HepG2 (cell line): ENCODE data around the gene NLE1. TPM values are rescaled to one million over a fixed set of nuclear protein-coding genes. Genes with fewer than 3 reads are reported as not detected.

ENCODE experiments used
- ATAC-seq: fragments of 200-7000 bp; cut with Tn5 transposase; 3 replicates; pipeline ENCODE4 v1.9.1; 2020; ENCODE audit warnings: mild to moderate bottlenecking, moderate library complexity
- BruUV-seq: library from RNA; stranded (reverse); fragments of 400-500 nt; replicated peaks from 2 replicates; lab custom pipeline; 2021; lab: Mats Ljungman, UMichigan
- CTCF ChIA-PET: fragments of 300-600 bp; formaldehyde crosslinking; extraction: SDS; loops from one replicate; lab custom pipeline; 2021; ENCODE audit warnings: low total read pairs, inconsistent platforms, low intra/inter-chr PET ratio; lab: Yijun Ruan, JAX
- POLR2A ChIA-PET: fragments of 350-600 bp; sonication (Branson Sonifier 250); formaldehyde crosslinking; loops from one replicate; lab custom pipeline; 2020; ENCODE audit warnings: antibody characterized with exemption, inconsistent platforms; lab: Yijun Ruan, JAX
- DNase-seq: peaks from one replicate; pipeline ENCODE4 v3.0.0-alpha.2; 2015; ENCODE audit warnings: low spot score
- FAIRE-seq: peaks from 3 replicates; lab custom pipeline; 2011; peaks lifted over from hg19 to GRCh38; lab: Jason Lieb, UNC
- H2AFZ ChIP-seq: one replicate; pipeline ENCODE4 v1.6.1; 2011; ENCODE audit warnings: low read length, inconsistent platforms
- H3K27ac ChIP-seq: fragments of 300-600 bp; 3 replicates; pipeline ENCODE4 v1.8.0; 2011; ENCODE audit warnings: mixed run types, mild to moderate bottlenecking, mixed read lengths, low read length, inconsistent platforms; ENCODE audit not compliant: insufficient read depth; ENCODE audit errors: extremely low read length
- H3K27me3 ChIP-seq, 2 experiments: fragments of 200-600 bp in 1 of 2; 2 replicates in 1 of 2; 3 replicates in 1 of 2; pipeline versions ENCODE4 v1.6.0 to v1.8.0; 2011; ENCODE audit warnings: low read length in 2 of 2, mild to moderate bottlenecking in 2 of 2, moderate library complexity in 2 of 2, inconsistent platforms in 1 of 2; ENCODE audit not compliant: insufficient read depth in 2 of 2, control insufficient read depth in 1 of 2
- H3K36me3 ChIP-seq, 2 experiments: fragments of 200-600 bp in 1 of 2; replicated peaks in 1 of 2; 2 replicates in 1 of 2; 3 replicates in 1 of 2; pipeline versions ENCODE4 v1.5.1 to v1.8.0; 2011; ENCODE audit warnings: low read length in 2 of 2, inconsistent platforms in 1 of 2; ENCODE audit not compliant: insufficient read depth in 2 of 2, control insufficient read depth in 1 of 2
- H3K4me1 ChIP-seq: 2 replicates; pipeline ENCODE4 v1.5.1; 2012; ENCODE audit warnings: low read length, inconsistent platforms; ENCODE audit not compliant: insufficient read depth
- H3K4me2 ChIP-seq: 2 replicates; pipeline ENCODE4 v1.6.0; 2011; ENCODE audit warnings: low read depth, low read length, inconsistent platforms
- H3K4me3 ChIP-seq, 3 experiments: fragments of 200-600 bp in 1 of 3; sonication (generic), shearing (Covaris generic) in 1 of 3; replicated peaks in 1 of 3; 2 replicates each; pipeline ENCODE4 v1.5.1; 2011 to 2016; ENCODE audit warnings: low read length in 3 of 3, inconsistent platforms in 2 of 3, low read depth in 2 of 3, mild to moderate bottlenecking in 2 of 3, control low read depth in 1 of 3, mixed read lengths in 1 of 3; ENCODE audit not compliant: insufficient read depth in 1 of 3
- H3K79me2 ChIP-seq: one replicate; pipeline ENCODE4 v1.6.1; 2011; ENCODE audit warnings: low read length, inconsistent platforms; ENCODE audit not compliant: insufficient read depth
- H3K9ac ChIP-seq: 2 replicates; pipeline ENCODE4 v1.6.0; 2011; ENCODE audit warnings: mild to moderate bottlenecking, low read depth, low read length, inconsistent platforms; ENCODE audit not compliant: insufficient read depth
- H3K9me3 ChIP-seq: 2 replicates; pipeline ENCODE4 v1.5.1; 2012; ENCODE audit warnings: mild to moderate bottlenecking, low read length
- H4K20me1 ChIP-seq: 2 replicates; pipeline ENCODE4 v1.6.0; 2011; ENCODE audit warnings: inconsistent platforms, mild to moderate bottlenecking, low read length, moderate library complexity; ENCODE audit not compliant: insufficient read depth
- CEBPZ ChIP-seq: IDR thresholded peaks from 2 replicates; pipeline ENCODE4 v1.6.1; 2012; ENCODE audit warnings: low read length, improper control_type of control experiment
- CENPBD1 ChIP-seq: sonication (generic); formaldehyde crosslinking; IDR thresholded peaks from 2 replicates; pipeline ENCODE4 v1.8.0; 2022; ENCODE audit warnings: missing genetic modification reagents, low read depth, mild to moderate bottlenecking, borderline replicate concordance
- CSRNP1 ChIP-seq: sonication (generic); formaldehyde crosslinking; IDR thresholded peaks from 2 replicates; pipeline ENCODE4 v1.8.1; 2023; ENCODE audit warnings: mild to moderate bottlenecking, missing genetic modification reagents
- HOXA3 ChIP-seq: sonication (generic); formaldehyde crosslinking; IDR thresholded peaks from 2 replicates; pipeline ENCODE4 v1.5.0; 2020; ENCODE audit warnings: missing genetic modification reagents
- KDM5B ChIP-seq: sonication (generic); formaldehyde crosslinking; IDR thresholded peaks from 2 replicates; pipeline ENCODE4 v1.4.0; 2020; ENCODE audit warnings: missing genetic modification reagents, mild to moderate bottlenecking, borderline replicate concordance
- MED1 ChIP-seq: sonication (generic); formaldehyde crosslinking; IDR thresholded peaks from 2 replicates; pipeline ENCODE4 v1.4.0; 2020; ENCODE audit warnings: missing genetic modification reagents
- TIGD3 ChIP-seq: sonication (generic); formaldehyde crosslinking; IDR thresholded peaks from 2 replicates; pipeline ENCODE4 v1.5.1; 2020; ENCODE audit warnings: mild to moderate bottlenecking, missing genetic modification reagents, borderline replicate concordance
- ZMYM3 ChIP-seq: sonication (generic); formaldehyde crosslinking; IDR thresholded peaks from 2 replicates; pipeline ENCODE4 v1.5.1; 2020; ENCODE audit warnings: mild to moderate bottlenecking, missing genetic modification reagents
- ZNF740 ChIP-seq: sonication (generic); formaldehyde crosslinking; IDR thresholded peaks from 2 replicates; pipeline ENCODE4 v1.4.0; 2020; ENCODE audit warnings: missing genetic modification reagents
- ZNF780A ChIP-seq: sonication (generic); formaldehyde crosslinking; IDR thresholded peaks from 2 replicates; pipeline ENCODE4 v1.8.0; 2022; ENCODE audit warnings: mild to moderate bottlenecking, missing genetic modification reagents, moderate library complexity
- WGBS: methylation state at CpG from one replicate; pipeline ENCODE4 v1.1.6; 2017; ENCODE audit warnings: low lambda C conversion rate; 5-methylcytosine and 5-hydroxymethylcytosine counted together
- in situ Hi-C: cut with HindIII; loops from 2 replicates; pipeline ENCODE4 v1.10.0; 2017; ENCODE audit warnings: low pct_unique_long_range_greater_than_20kb; ENCODE audit not compliant: extremely low pct_ligation_motif_present
- intact Hi-C: fragments of 100-400 bp; cut with micrococcal nuclease; formaldehyde crosslinking; loops from one replicate; pipeline ENCODE4 v1.10.0; 2022; ENCODE audit not compliant: unreplicated experiment
- polyA plus RNA-seq, 8 experiments: library from polyadenylated mRNA; depleted of rRNA in 3 of 8; stranded (reverse) in 7 of 8; unstranded in 1 of 8; fragments of >200 nt; fragmentation: Illumina TruSeq in 4 of 8; extraction: Trizol in 4 of 8; gene quantifications; 2 replicates each; pipeline versions ENCODE4 v1.2.1 to v1.2.3, GENCODE V29; 2011 to 2016; ENCODE audit warnings: low read depth in 4 of 8, missing spikeins in 1 of 8, mixed read lengths in 1 of 8; ENCODE audit not compliant: insufficient read depth in 1 of 8
- total RNA-seq, 5 experiments: library from RNA; depleted of rRNA; stranded (reverse); fragments of >200 nt; fragmentation: Illumina TruSeq; extraction: Trizol; gene quantifications; 2 replicates each; pipeline ENCODE4 v1.2.3, GENCODE V29; 2016; ENCODE audit warnings: low read depth in 1 of 5

NLE1 gene
- total and polyA plus RNA-seq, 2 of the 13 experiments (the other 11 are each of a cell fraction or from before 2014, with no cell fraction given) = 20.3 to 34.5 TPM

- no peak overlapping the region for H3K4me3 ChIP-seq
- ChIA-PET CTCF (no interaction called here), POLR2A (interaction anchor here (1.1 to 2.7 kb wide), 2 partner anchors 18 kb away, joined by 3 to 27 read pairs; partner anchors contain the start of gene RFFL)
- BruUV-seq = no TSS peak
- no peak for ATAC-seq
- no peak overlapping the region for H2AFZ ChIP-seq
- peaks cover 92% of the 10 kb centered on the region for H3K79me2 ChIP-seq
- DNase-seq = no peak
- 100% methylated on average over 1 of the region's 1 CpG for WGBS
- no peaks in the 10 kb centered on the region for H3K27me3 ChIP-seq
- no peaks in the 10 kb centered on the region; a peak in 1 of 5 replicates for H3K36me3 ChIP-seq
- TF ChIP-seq ZMYM3 (CRISPR knock-in tag) = no peak
- no peak for TF ChIP-seq CSRNP1 (CRISPR knock-in tag)
- TF ChIP-seq ZNF740 (CRISPR knock-in tag) = no peak
- no peak for TF ChIP-seq CENPBD1 (CRISPR knock-in tag)
- no peak for TF ChIP-seq MED1 (CRISPR knock-in tag)
- no peak for TF ChIP-seq CEBPZ
- no peak for TF ChIP-seq KDM5B (CRISPR knock-in tag)
- no peak for TF ChIP-seq HOXA3
- no peak for TF ChIP-seq TIGD3 (CRISPR knock-in tag)
- no peak for TF ChIP-seq ZNF780A (CRISPR knock-in tag)
- H3K9me3 ChIP-seq = no peaks in the 10 kb centered on the region
- H3K9ac ChIP-seq = no peak overlapping the region
- peaks cover 93% of the 10 kb centered on the region for H3K4me1 ChIP-seq
- no peak overlapping the region for H3K27ac ChIP-seq
- H4K20me1 ChIP-seq = no peaks in the 10 kb centered on the region
- in situ Hi-C loops (no loop called here), intact Hi-C loops (no loop called here)
- H3K4me2 ChIP-seq = no peak overlapping the region
- no peak for FAIRE-seq
Observed at GRCh38 chr17:35081638-35082037, 60.5 kb downstream of the NLE1 start.
